AG10803 (cell line): ENCODE data around the gene PRDM10.
"Not testable (repeated sequence)": the region's sequence is repeated elsewhere in the genome, so short reads cannot be mapped to it uniquely, and the experiment has no call there.

Source experiments
- DNase-seq: peaks from one replicate; pipeline ENCODE4 v3.0.0; 2010; ENCODE audit warnings: low read depth
- H3K4me3 ChIP-seq: 2 replicates; pipeline ENCODE4 v1.5.1; 2011; ENCODE audit warnings: mild to moderate bottlenecking, low read length, control low read depth
- CTCF ChIP-seq: conservative IDR thresholded peaks from 2 replicates; pipeline ENCODE4 v1.5.1; 2011; ENCODE audit warnings: mild to moderate bottlenecking, low read length, control low read depth, inconsistent platforms

The PRDM10 gene

GRCh38 chr11:130029137-130029536 lies 26.5 kb upstream of the PRDM10 start:
- DNase-seq, result no peak
- no peak for TF ChIP-seq CTCF
- H3K4me3 ChIP-seq, result no peak overlapping the region

- no peak for DNase-seq
- no peak for TF ChIP-seq CTCF
- H3K4me3 ChIP-seq, result no peak overlapping the region
Measured at GRCh38 chr11:130025371-130025770, 22.7 kb upstream of the PRDM10 start.

- DNase-seq, result peak; percentile 72
- H3K4me3 ChIP-seq, result no peak overlapping the region
- no peak for TF ChIP-seq CTCF
Measured at GRCh38 chr11:130024361-130024760, 21.7 kb upstream of the PRDM10 start.

GRCh38 chr11:130023204-130023603 lies 20.6 kb upstream of the PRDM10 start:
- peak; percentile 83 for DNase-seq
- no peak for TF ChIP-seq CTCF
- H3K4me3 ChIP-seq, result no peak overlapping the region

GRCh38 chr11:130022799-130023198 lies 20.2 kb upstream of the PRDM10 start:
- no peak for DNase-seq
- H3K4me3 ChIP-seq, result no peak overlapping the region

GRCh38 chr11:130021606-130022005 lies 19.0 kb upstream of the PRDM10 start:
- H3K4me3 ChIP-seq, DNase-seq: not testable (repeated sequence)

More at GRCh38 chr11:130022799-130023198, 20.2 kb upstream of the PRDM10 start:
- no peak for TF ChIP-seq CTCF

- TF ChIP-seq CTCF, result no peak
- H3K4me3 ChIP-seq, result no peak overlapping the region
- DNase-seq, result peak; percentile 62
Measured at GRCh38 chr11:130020323-130020722, 17.7 kb upstream of the PRDM10 start.

- DNase-seq, H3K4me3 ChIP-seq: not testable (repeated sequence)
Measured at GRCh38 chr11:130015846-130016245, 13.2 kb upstream of the PRDM10 start.
